ENCODE results near the gene EXOC6B.

The EXOC6B gene

GRCh38 chr2:72139874-72140620, 685.8 kb downstream of the EXOC6B start:
- no peak for DNase-seq

GRCh38 chr2:72139471-72139873, 686.4 kb downstream of the EXOC6B start:
- no peak for DNase-seq

DNA sequence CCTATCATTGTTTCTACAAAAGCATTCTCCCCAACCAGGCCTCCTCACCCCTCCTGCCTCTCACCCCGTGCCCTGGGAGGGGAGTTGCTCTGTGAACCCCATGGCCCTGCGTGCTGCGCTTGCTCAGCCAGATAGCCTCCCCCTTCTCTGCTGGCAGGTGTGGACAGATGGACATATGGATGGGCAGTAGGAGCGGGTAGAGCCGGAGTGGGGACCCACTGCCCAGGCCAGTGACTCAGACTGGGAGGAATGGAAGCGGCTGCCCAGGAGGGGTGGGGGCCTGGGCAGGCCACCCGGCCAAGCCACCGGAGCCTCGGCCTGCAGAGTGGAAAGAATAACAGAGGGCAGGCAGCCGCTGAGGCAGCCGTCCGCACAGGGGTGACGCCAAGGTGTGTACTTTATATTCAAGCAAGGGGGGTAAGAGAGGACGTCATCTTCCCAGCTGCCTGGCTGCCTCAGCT, 686.9 kb downstream of the EXOC6B start:
- DNase-seq, result no peak

DNA sequence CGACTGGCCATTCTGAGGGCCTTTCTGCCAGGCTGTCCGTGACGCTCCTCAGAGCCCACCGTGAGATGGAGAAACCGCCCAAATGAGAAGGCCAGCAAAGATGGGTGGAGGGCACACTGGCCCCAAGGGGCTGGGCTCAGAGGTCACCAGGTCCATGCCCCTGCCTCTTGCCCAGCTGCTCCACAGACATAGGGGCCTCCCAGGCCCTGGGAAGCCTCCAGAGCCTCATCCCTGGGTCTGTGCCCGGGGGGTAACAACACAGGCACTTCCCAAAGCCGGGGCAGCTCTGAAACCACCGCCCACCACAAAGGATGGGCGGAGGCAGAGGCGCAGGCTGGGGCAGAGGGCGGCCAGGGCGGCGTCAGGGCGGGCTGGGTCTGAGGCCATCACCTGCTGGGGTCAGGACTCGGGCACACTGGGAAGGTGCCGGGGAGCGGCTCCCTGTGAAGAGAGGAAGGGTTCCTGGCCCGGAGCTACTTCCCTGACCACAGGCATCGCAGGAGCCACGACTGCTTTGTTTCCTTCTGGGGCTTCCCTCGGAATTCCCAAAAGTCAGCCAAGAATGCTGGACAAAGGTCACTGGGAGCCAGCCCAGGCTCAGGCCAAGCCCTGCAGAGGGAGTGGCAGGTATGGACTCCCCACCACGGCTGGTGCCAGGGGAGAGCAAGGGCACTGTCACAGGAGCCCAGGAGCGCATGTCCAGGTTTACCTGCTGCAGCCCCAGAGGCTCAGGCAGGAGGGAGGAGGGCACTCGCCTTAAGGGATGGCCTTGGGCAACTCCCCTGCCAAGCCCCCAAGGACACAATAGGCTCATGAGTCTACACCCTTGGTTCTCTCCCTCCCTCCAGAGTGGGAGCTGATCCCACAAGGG, 687.6 kb downstream of the EXOC6B start:
- DNase-seq, result no peak

DNA sequence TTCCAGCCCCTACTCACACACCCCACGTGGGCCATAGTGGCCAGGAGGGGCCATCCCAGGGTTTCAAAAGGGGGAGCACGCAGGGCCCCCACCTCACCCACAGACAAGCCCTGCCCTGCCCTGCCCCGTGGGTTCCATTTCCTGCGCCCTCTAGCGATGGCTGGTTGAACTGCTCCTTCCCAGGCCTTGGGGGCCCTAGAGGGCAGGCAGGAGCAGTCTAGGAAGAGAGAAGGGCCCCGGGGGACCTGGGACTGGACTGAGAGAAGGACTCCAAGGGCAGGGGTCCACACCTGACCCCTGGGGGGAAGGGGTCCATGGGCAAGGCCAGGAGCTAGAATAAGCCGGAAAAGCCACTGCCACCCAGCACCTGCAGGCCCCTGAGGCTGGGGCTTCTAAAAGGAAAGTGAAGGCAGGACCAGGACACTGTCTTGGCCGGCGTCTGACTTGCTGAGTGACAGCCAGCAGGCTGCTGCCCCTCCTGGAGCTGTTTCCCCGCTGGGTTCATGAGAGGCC, 688.3 kb downstream of the EXOC6B start:
- DNase-seq, result peak; percentile 61

- no peak for DNase-seq
These were observed 688.8 kb downstream of the EXOC6B start for GRCh38 chr2:72136933-72137497.

DNA sequence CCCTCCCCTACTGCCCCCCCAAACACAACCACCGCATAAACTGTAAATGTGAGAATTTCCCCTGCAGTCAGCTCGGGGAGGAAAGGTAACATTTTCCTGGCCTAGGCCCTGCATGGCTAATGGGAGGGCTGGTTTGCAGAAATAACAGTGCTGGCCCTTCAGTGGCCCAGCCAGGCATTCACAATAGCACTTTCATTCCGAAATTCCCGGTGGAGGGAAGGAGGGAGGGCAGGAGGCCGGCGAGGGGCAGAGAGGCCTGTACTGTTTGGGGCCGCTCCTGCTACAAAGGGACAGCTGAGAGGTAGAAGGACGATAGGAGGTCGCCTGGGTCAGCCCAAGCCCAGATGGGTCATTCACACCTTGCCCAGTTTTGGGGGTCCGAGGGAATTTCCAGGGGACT, 689.5 kb downstream of the EXOC6B start:
- DNase-seq, result no peak

GRCh38 chr2:72135921-72136320, 689.9 kb downstream of the EXOC6B start:
- DNase-seq, result no peak

- DNase-seq, result no peak
These were observed 690.6 kb downstream of the EXOC6B start for GRCh38 chr2:72134997-72135800.

DNA sequence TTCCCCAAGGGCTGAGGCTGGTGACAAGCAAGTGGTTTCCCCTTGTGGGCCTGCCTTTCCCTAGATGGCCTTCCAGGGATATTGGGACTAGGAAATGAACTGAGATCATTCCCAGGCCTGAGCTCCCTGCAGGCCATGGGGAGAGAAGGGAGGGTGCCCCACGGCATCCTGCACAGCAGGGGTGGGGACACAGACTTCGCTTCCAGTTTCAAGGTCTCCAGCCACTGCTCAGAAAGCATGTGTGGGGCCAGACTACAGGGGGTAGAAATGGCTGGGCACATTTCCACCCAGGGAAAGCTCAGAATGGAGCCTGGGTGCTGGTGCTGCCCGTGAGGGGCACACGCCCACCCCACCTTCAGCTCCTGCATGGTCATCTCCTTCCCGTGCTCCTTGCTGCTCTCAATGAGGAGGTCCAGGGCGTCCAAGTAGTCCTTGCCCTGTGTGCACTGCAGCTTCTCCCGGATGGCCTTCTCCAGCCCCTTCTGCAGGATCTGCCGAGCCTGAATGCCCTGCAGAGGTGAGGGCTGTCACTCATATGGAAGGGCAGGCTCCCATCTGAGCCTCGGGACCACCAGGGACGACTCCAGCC, 691.3 kb downstream of the EXOC6B start:
- no peak for DNase-seq

- DNase-seq, result no peak
These were observed 692.0 kb downstream of the EXOC6B start for GRCh38 chr2:72133721-72134407.

- no peak for DNase-seq
These were observed 692.7 kb downstream of the EXOC6B start for GRCh38 chr2:72132981-72133720.

GRCh38 chr2:72131916-72132841, 693.7 kb downstream of the EXOC6B start:
- no peak for DNase-seq

GRCh38 chr2:72131371-72131891, 694.4 kb downstream of the EXOC6B start:
- no peak for DNase-seq

DNA sequence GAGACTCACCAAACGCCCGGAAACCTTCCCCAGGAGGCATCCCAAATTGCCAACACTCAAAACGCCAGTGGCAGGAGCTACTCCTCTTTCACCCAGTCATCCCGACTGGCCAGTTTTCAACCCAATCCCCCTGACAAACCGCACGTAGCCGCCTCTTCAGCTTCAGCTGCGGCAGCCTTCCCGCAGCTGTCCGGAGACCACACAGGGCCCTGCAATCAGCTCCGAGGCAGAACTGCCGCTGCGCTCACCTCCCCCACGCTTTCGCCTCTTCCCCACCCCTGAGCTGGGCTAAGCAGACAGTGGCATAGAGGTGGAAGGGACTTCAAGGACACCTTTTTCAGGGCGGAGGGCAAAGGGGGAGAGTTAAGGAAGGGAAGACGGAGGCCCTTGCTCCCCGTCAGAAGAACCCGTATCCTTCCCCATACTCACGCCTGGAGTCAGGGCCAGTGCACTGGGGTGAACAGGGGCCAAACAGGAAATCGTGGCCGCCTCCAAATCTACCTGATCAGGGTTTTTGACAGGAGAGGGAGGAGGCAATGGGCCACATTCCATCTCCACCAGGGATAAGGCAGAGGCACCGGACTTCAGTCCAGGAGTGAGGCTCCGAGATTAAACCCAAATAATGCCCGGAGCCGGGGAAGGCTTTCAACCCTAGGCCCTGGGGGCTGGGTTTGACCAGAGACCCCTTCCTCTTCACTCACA, 695.0 kb downstream of the EXOC6B start:
- no peak for DNase-seq

- no peak for DNase-seq
These were observed 696.0 kb downstream of the EXOC6B start for GRCh38 chr2:72129681-72130340.

DNA sequence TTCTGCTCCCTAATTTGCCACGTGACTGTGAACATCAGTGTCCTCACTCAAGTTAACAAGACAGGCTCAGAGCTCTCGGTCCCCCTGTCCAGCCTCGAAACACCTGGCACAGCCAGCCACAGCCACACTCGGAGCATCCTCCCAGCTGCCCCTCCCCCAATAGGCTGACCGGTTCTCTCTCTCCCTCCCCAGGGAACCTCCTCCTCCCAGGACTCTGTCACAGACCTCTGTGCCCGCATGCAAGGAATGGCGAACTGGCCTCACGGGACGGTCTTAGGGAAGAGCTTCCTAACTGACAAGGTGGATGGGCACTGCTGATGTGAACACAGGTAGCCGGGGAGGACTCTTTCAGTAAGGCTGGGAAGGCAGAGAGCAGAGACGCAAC, 697.0 kb downstream of the EXOC6B start:
- no peak for DNase-seq

Measured in activated naive CD4-positive, alpha-beta T cell treated with anti-CD3 and anti-CD28 coated beads, Interleukin-2, amount 50 U/mL, for 16 hours (primary cell).